Measurements from ENCODE around the gene ARID5B.
"Not testable (repeated sequence)": the region's sequence is repeated elsewhere in the genome, so short reads cannot be mapped to it uniquely, and the experiment has no call there.

Gene ARID5B

DNA sequence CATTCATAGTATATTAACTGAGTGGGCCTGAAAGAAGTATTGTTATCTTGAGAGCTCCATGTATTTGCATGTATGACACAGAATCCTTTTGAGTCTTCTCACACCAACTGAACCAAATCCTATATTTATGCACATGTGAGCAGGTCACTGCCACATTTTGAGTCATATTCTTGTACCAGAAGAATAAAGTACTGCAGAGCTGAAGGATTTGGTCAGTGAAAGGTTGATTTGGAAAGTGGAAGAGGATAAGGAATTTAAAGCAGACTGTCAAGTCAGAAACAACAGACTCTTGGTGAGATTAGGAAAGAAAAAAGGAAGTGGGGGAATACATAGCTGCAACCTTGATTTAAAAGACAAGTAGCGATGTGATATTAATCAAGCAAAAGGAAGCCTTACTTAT is 121.8 kb downstream of the ARID5B start:
- POLR2A ChIA-PET: no interaction called here
- Histone ChIP-seq H3K4me1 (ENCODE audit: control extremely low read depth in 1 of 4, control insufficient read depth in 4 of 4, insufficient read depth in 4 of 4, low read length in 3 of 4) (peaks cover 0 to 6% (median 4%) of the 10 kb centered on the region in 4 experiments), H3K27me3 (replicated peaks in 2 of 5; ENCODE audit: control insufficient read depth in 4 of 5, insufficient read depth in 5 of 5, low read length in 4 of 5) (no peaks in the 10 kb centered on the region), H3K9me3 (ENCODE audit: control extremely low read depth in 1 of 5, control insufficient read depth in 4 of 5, insufficient read depth in 2 of 5, low read depth in 1 of 5, low read length in 4 of 5) (peaks cover 0 to 6% (median 0%) of the 10 kb centered on the region in 5 experiments), H3K4me3 (ENCODE audit: control insufficient read depth in 1 of 7, extremely low read depth in 1 of 7, insufficient read depth in 4 of 7, low read depth in 2 of 7, low read length in 6 of 7) (no peak overlapping the region), H3K36me3 (ENCODE audit: control insufficient read depth in 4 of 4, insufficient read depth in 4 of 4, low read length in 3 of 4) (peaks cover 0 to 19% (median 2%) of the 10 kb centered on the region in 4 experiments), H3K27ac (ENCODE audit: insufficient read depth in 1 of 2, low read depth in 1 of 2, low read length in 2 of 2, poor library complexity in 1 of 2, severe bottlenecking in 2 of 2) (no peak overlapping the region)
- CTCF ChIA-PET: interaction anchor here (3.7 kb wide), 1 partner anchor 15 kb away, joined by 14 read pairs; no protein-coding TSS in a partner anchor
- WGBS (ENCODE audit: insufficient coverage): no CpG with 5 or more reads among the region's 1 CpG
- DNase-seq: no peak

DNA sequence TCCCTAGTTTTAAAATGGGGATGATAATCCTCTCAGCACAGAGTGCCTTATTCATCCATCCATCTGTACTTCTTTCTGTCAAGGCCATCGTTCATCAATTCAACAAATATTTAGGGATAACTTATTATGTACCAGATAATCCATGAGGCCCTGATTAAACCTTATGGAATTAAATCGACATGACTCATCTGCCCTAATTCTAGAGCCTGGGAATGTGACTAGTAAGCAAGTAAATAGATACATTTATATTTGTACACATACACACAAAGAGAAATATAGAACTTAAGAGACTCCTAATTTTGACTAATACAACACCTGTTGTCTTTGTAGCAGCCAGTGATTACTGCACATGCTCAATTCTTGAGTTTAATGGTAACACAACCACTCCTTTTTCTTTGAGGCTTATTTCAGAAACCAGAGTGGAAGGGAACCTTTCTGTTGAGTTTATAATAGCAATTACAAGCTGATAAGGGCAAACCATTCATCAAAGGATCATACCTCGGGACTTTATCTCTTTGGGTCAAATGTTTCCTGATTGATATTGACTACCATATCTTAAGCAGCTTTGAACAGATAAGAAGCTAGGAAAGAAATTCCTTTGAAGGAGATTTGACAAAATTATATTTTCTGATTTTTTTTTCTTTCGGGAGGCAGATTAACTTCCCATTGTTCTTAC is 122.7 kb downstream of the ARID5B start:
- WGBS (ENCODE audit: insufficient coverage): 20% methylated on average over 1 of the region's 4 CpGs

DNA sequence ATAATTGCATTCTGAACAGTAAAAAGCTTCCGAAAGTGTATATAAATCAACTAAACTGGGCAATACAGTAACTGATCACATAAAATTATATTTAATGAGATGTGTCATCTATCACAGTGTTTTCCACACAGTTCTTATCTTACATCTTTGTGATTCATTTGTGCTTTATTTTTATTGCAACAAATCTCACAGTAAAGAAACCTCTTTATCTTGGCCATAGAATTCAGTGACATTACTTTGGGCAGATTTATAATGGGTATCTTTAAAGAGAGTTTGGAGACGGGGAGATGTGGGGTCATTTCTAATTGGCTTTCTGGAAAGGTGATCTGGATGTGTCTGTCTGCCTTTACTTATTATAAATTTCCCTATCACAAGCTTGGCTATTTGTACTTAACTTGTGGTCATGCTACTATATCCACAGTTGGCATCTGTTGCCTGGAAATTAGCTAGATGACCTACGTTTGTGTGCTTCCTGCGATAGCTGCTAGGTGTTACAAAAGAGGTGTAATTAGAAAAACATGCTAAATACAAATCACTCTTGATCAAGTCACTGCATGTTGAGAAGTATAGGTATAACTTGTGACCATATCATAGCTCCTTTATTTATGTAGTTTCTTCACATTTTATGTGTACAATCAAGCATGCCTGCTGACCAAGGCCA is 123.8 kb downstream of the ARID5B start:
- POLR2A ChIA-PET: no interaction called here
- H3K4me1 ChIP-seq (ENCODE audit: control extremely low read depth in 1 of 4, control insufficient read depth in 4 of 4, insufficient read depth in 4 of 4, low read length in 3 of 4): peaks cover 0 to 6% (median 0%) of the 10 kb centered on the region in 4 experiments
- H3K36me3 ChIP-seq (ENCODE audit: control insufficient read depth in 4 of 4, insufficient read depth in 4 of 4, low read length in 3 of 4): peaks cover 0 to 16% (median 2%) of the 10 kb centered on the region in 4 experiments
- H3K27ac ChIP-seq (ENCODE audit: insufficient read depth in 1 of 2, low read depth in 1 of 2, low read length in 2 of 2, poor library complexity in 1 of 2, severe bottlenecking in 2 of 2): no peak overlapping the region
- no peaks in the 10 kb centered on the region for H3K27me3 ChIP-seq (replicated peaks in 2 of 5; ENCODE audit: control insufficient read depth in 4 of 5, insufficient read depth in 5 of 5, low read length in 4 of 5)
- DNase-seq: no peak
- WGBS (ENCODE audit: insufficient coverage): no CpG with 5 or more reads among the region's 4 CpGs
- H3K4me3 ChIP-seq (ENCODE audit: control insufficient read depth in 1 of 7, extremely low read depth in 1 of 7, insufficient read depth in 4 of 7, low read depth in 2 of 7, low read length in 6 of 7): no peak overlapping the region
- H3K9me3 ChIP-seq (ENCODE audit: control extremely low read depth in 1 of 5, control insufficient read depth in 4 of 5, insufficient read depth in 2 of 5, low read depth in 1 of 5, low read length in 4 of 5): peaks cover 0 to 6% (median 0%) of the 10 kb centered on the region in 5 experiments
- CTCF ChIA-PET: interaction anchor here (0.6 to 3.7 kb wide), 6 partner anchors 10 to 248 kb away, joined by 3 to 14 read pairs (median 3); no protein-coding TSS in a partner anchor

More for the DNA sequence above, 122.7 kb downstream of the ARID5B start:
- Histone ChIP-seq H3K27ac (ENCODE audit: insufficient read depth in 1 of 2, low read depth in 1 of 2, low read length in 2 of 2, poor library complexity in 1 of 2, severe bottlenecking in 2 of 2) (no peak overlapping the region), H3K36me3 (ENCODE audit: control insufficient read depth in 4 of 4, insufficient read depth in 4 of 4, low read length in 3 of 4) (peaks cover 0 to 18% (median 2%) of the 10 kb centered on the region in 4 experiments), H3K4me1 (ENCODE audit: control extremely low read depth in 1 of 4, control insufficient read depth in 4 of 4, insufficient read depth in 4 of 4, low read length in 3 of 4) (peaks cover 0 to 6% (median under 1%) of the 10 kb centered on the region in 4 experiments), H3K9me3 (ENCODE audit: control extremely low read depth in 1 of 5, control insufficient read depth in 4 of 5, insufficient read depth in 2 of 5, low read depth in 1 of 5, low read length in 4 of 5) (peaks cover 0 to 6% (median 0%) of the 10 kb centered on the region in 5 experiments), H3K27me3 (replicated peaks in 2 of 5; ENCODE audit: control insufficient read depth in 4 of 5, insufficient read depth in 5 of 5, low read length in 4 of 5) (no peaks in the 10 kb centered on the region), H3K4me3 (ENCODE audit: control insufficient read depth in 1 of 7, extremely low read depth in 1 of 7, insufficient read depth in 4 of 7, low read depth in 2 of 7, low read length in 6 of 7) (no peak overlapping the region)
- DNase-seq: no peak
- CTCF ChIA-PET: interaction anchor here (1.2 to 3.7 kb wide), 3 partner anchors 10 to 221 kb away, joined by 3 to 14 read pairs (median 3); no protein-coding TSS in a partner anchor
- POLR2A ChIA-PET: no interaction called here

DNA sequence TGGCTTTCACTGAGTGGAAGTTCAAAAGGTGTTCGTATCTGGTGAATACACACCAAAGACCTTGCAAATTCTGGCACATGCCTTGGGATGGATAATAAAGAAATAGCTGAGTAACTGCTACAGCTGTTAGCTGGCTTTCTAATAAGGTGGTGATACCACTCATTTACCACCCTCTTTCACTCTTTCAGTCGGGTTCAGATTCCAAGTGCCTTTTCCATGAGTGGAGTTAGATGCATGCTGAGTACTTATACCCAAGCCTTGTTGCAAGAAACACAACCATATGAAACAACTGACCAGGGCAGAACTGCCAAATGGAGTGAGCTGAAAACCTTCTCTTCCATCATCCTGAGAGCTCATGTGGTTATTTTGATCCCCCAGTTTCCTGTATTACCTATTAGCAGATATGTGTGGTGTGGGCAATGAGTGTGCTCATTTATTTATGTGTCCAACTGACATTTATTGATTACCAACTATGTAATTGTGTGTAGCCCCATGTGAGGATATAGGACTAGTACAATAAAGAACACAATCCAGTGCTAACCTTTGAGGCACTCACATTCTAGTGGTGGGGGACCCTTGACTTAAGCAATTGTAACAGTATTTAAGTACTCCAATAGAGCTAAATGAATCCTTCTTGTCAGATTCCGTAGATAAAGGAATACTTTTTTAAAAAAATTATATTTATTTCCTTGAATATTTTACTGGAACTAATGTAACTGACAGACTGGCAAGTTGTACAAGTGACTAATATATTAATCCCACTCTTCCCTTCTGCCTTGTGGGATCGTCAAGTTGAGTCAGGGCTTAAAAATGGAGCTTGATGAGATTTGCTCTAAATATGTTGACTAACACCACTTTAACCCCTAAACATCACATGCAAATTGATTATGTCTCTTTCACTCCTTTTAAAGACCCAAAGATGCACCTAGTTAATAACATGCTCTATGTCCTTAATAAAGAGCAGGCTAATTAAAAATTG is 124.7 kb downstream of the ARID5B start:
- Histone ChIP-seq H3K27ac (ENCODE audit: insufficient read depth in 1 of 2, low read depth in 1 of 2, low read length in 2 of 2, poor library complexity in 1 of 2, severe bottlenecking in 2 of 2) (no peak overlapping the region), H3K27me3 (replicated peaks in 2 of 5; ENCODE audit: control insufficient read depth in 4 of 5, insufficient read depth in 5 of 5, low read length in 4 of 5) (no peaks in the 10 kb centered on the region), H3K9me3 (ENCODE audit: control extremely low read depth in 1 of 5, control insufficient read depth in 4 of 5, insufficient read depth in 2 of 5, low read depth in 1 of 5, low read length in 4 of 5) (peaks cover 0 to 6% (median 0%) of the 10 kb centered on the region in 5 experiments), H3K36me3 (ENCODE audit: control insufficient read depth in 4 of 4, insufficient read depth in 4 of 4, low read length in 3 of 4) (peaks cover 0 to 16% (median 2%) of the 10 kb centered on the region in 4 experiments), H3K4me1 (ENCODE audit: control extremely low read depth in 1 of 4, control insufficient read depth in 4 of 4, insufficient read depth in 4 of 4, low read length in 3 of 4) (peaks cover under 1 to 4% (median 2%) of the 10 kb centered on the region in 4 experiments), H3K4me3 (ENCODE audit: control insufficient read depth in 1 of 7, extremely low read depth in 1 of 7, insufficient read depth in 4 of 7, low read depth in 2 of 7, low read length in 6 of 7) (no peak overlapping the region)
- no peak for DNase-seq
- WGBS (ENCODE audit: insufficient coverage): 100% methylated on average over 1 of the region's 4 CpGs
- ChIA-PET CTCF (interaction anchor here (0.7 to 3.7 kb wide), 3 partner anchors 9 to 219 kb away, joined by 3 to 14 read pairs (median 10); no protein-coding TSS in a partner anchor), POLR2A (no interaction called here)

DNA sequence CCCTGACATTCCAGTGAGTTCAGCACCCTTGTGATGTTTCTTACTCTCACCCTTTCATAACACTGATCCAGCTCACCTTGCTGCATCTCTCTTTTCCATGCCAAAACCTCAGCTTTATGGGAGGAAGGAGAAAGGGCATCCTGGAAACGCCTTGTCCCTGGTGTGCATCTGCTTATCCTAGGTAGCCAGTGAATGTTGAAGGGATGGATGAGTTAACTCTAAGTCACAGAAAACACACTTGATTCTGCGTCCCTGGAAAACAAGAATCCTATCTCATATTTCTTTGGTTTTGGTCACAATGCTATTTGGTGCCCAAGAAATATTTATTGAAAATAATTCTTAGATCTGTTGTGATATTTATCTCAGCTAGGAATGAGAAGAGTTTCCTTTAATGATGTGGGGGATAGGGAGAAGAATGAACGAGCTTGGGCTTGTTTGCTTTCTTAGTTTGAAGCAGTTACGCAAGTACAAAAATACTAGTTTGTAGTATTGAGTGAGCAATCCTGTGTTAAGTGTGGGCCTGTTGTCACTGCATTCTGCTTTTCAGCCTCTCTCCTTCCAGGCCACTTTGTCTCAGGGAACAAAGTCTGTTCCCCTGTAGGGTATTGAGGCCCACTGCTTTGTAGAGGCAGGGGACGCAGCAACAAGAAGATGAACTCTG is 126.5 kb downstream of the ARID5B start:
- no peak overlapping the region for H3K27ac ChIP-seq (ENCODE audit: insufficient read depth in 1 of 2, low read depth in 1 of 2, low read length in 2 of 2, poor library complexity in 1 of 2, severe bottlenecking in 2 of 2)
- no peak overlapping the region for H3K4me3 ChIP-seq (ENCODE audit: control insufficient read depth in 1 of 7, extremely low read depth in 1 of 7, insufficient read depth in 4 of 7, low read depth in 2 of 7, low read length in 6 of 7)
- POLR2A ChIA-PET: no interaction called here
- H3K4me1 ChIP-seq (ENCODE audit: control extremely low read depth in 1 of 4, control insufficient read depth in 4 of 4, insufficient read depth in 4 of 4, low read length in 3 of 4): peaks cover 3 to 12% (median 8%) of the 10 kb centered on the region in 4 experiments
- H3K27me3 ChIP-seq (replicated peaks in 2 of 5; ENCODE audit: control insufficient read depth in 4 of 5, insufficient read depth in 5 of 5, low read length in 4 of 5): no peaks in the 10 kb centered on the region
- peaks cover 0 to 5% (median 0%) of the 10 kb centered on the region in 5 experiments for H3K9me3 ChIP-seq (ENCODE audit: control extremely low read depth in 1 of 5, control insufficient read depth in 4 of 5, insufficient read depth in 2 of 5, low read depth in 1 of 5, low read length in 4 of 5)
- WGBS (ENCODE audit: insufficient coverage): 100% methylated on average over 4 of the region's 5 CpGs
- CTCF ChIA-PET: interaction anchor here (1.1 to 2.4 kb wide), 3 partner anchors 10 to 12 kb away, joined by 3 to 11 read pairs (median 5); no protein-coding TSS in a partner anchor
- peaks cover 0 to 10% (median under 1%) of the 10 kb centered on the region in 4 experiments for H3K36me3 ChIP-seq (ENCODE audit: control insufficient read depth in 4 of 4, insufficient read depth in 4 of 4, low read length in 3 of 4)
- no peak for DNase-seq

DNA sequence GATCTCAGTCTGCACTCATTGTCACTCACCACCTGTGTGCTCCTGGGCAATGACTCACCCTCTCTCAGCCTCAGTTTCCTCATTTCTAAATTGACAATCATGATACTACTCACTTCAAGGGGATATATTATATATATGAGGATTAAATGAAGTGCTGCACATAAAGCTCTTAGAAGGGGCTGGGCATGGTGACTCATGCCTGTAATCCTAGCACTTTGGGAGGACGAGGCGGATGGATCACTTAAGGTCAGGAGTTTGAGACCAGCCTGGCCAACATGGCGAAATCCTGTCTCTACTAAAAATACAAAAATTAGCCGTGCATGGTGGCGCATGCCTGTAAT is 127.0 kb downstream of the ARID5B start:
- H3K9me3 ChIP-seq (ENCODE audit: control extremely low read depth in 1 of 5, control insufficient read depth in 4 of 5, insufficient read depth in 2 of 5, low read depth in 1 of 5, low read length in 4 of 5); H3K4me3 ChIP-seq (ENCODE audit: control insufficient read depth in 1 of 7, extremely low read depth in 1 of 7, insufficient read depth in 4 of 7, low read depth in 2 of 7, low read length in 6 of 7); DNase-seq; H3K27me3 ChIP-seq (replicated peaks in 2 of 5; ENCODE audit: control insufficient read depth in 4 of 5, insufficient read depth in 5 of 5, low read length in 4 of 5); H3K27ac ChIP-seq (ENCODE audit: insufficient read depth in 1 of 2, low read depth in 1 of 2, low read length in 2 of 2, poor library complexity in 1 of 2, severe bottlenecking in 2 of 2); POLR2A ChIA-PET; H3K36me3 ChIP-seq (ENCODE audit: control insufficient read depth in 4 of 4, insufficient read depth in 4 of 4, low read length in 3 of 4): not testable (repeated sequence)
- peaks cover 3 to 12% (median 9%) of the 10 kb centered on the region in 4 experiments for H3K4me1 ChIP-seq (ENCODE audit: control extremely low read depth in 1 of 4, control insufficient read depth in 4 of 4, insufficient read depth in 4 of 4, low read length in 3 of 4)
- 100% methylated on average over 5 of the region's 5 CpGs for WGBS (ENCODE audit: insufficient coverage)
- CTCF ChIA-PET: interaction anchor here (1.9 to 2.4 kb wide), 2 partner anchors 9 to 12 kb away, joined by 5 to 11 read pairs; no protein-coding TSS in a partner anchor
